Suppressor macrophage (primary cell): ENCODE data around the gene LRRC45.

Experiments used
- DNase-seq, 4 experiments: peaks; one replicate each; pipeline ENCODE4 v3.0.0-alpha.2; 2020 to 2022

Gene LRRC45

DNA sequence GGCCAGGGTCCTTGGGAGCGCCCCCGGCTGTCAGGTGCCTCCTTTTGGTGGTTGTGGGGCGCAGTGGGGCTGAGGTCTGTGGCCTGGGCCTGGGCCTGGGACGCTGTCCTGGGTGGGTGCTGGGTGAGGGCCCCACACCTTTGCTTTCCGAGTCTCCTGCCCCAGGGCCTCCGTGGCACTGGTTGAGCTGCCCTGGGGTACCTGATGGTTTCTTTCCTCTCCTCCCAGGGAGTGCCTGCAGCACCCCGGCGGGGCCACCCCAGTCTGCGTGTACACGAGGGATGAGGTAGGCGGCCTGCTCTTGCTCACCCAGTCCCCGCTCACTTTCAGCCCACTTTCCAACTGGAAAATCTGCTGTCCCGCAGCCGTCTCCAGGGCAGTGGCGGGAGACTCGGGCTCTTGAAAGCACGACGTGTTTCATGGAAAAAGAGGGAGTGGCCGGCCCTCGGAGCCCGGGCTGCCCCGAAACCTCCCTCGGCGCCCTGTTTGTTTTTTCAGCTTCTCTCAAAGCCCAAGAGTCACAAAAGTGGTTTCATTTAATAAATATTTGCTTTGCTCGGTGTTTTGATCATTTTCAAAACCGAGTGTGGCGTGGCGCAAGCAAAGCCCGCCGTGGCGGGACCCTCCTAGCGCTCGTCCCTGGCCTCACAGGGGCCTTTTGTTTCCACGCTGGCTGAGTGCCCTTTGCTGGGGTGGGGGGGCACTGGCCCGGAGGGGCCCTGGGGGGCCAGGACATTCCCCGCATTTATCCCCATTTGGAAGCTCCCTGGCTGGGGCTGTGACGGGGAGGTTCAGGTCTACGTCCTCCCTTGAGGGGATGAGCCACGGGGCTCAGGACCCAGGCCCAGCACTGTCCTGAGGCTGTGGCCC is 28.3 kb upstream of the LRRC45 start:
- DNase-seq, result no peak

DNA sequence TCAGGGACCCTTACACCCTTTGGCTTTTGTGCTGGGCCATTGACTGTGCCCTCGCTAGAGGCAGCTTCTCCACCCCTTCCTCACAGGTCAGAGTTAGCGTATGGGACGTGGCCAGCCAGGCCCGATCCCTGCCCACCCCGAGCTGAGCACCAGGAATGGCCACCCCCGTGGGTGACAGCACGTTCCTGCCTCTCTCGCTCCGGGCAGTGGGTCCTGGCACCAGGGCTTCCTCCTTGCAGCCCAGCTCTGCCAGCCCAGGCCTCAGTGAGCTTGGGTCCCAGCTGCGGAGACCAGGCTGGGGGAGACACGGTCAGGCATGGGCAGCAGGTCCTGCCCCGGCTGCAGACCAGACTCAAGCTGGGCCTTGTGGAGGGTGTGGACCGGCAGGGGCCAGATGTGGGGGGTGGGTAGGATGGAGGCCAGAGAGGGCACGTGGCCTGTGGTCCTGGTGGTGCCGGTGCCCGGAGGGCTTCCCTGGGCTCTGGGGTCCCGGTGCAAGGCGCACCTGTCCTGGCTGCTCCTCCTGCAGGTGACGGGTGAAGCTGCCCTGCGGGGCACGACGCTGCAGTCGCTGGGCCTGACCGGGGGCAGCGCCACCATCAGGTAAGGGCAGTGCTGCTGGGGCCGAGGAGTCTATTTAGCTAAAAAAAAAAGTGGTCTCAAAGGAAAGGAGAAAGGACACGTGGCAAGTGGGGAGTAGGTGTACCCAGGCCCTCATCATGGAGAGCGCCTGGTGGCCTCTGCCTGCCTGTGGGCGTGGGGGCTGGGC is 27.5 kb upstream of the LRRC45 start:
- DNase-seq, result no peak

DNA sequence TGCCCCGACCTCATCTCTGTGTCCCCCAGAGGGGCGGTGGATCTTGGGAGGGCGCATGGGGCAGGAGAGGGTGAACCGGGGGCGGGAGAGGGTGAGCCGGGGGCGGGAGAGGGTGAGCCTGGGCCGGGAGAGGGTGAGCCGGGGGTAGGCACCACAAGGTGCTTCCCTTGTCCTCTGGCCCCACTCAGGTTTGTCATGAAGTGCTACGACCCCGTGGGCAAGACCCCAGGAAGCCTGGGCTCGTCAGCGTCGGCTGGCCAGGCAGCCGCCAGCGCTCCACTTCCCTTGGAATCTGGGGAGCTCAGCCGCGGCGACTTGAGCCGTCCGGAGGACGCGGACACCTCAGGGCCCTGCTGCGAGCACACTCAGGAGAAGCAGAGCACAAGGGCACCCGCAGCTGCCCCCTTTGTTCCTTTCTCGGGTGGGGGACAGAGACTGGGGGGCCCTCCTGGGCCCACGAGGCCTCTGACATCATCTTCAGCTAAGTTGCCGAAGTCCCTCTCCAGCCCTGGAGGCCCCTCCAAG is 26.8 kb upstream of the LRRC45 start:
- DNase-seq, result no peak

DNA sequence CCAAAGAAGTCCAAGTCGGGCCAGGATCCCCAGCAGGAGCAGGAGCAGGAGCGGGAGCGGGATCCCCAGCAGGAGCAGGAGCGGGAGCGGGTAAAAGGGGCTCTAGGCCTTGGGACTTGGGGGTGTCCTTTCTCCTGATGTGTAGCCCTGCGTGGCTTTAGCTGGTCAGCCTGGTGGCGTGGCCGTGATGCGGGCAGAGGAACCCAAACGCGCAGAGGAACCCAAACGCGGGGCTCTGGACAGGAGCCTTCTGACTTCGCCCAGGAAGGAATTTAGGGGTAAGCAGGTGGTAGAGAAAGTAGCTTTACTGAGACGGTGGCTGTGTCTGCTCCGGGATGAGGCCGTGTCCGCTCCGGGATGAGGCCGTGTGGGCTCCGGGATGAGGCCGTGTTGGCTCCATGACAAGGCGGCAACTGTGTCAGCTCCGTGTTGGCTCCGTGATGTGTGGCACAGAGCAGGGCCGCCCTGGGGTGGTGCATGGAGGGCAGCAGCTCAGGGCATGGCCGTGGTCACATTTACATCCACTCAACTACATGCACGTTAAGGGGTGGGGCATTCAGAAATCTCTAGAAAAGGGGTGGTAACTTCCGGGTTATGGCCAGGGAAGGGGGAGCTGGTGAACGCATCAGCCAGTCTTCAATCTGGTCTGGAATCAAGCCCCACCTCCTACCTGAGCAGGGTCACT is 26.2 kb upstream of the LRRC45 start:
- DNase-seq, result no peak

DNA sequence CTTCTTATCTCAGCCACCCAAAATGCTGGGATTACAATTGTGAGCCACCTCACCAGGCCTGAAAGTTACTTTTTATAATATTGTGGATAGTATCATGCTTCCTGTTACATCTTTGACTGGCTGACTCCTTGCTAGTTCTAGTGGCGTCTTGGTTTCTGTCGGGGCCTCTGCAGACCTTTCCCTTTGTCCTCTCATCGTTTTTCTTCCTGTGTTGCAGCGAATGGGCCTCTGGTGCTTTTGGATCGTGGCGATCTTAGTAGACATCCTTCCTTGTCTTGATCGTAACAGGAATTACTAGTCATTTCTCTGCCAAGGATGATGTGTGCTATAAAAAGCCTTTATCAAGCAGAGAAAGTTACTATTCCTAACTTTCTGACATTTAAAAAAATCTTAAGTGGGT is 24.9 kb upstream of the LRRC45 start:
- no peak for DNase-seq

DNA sequence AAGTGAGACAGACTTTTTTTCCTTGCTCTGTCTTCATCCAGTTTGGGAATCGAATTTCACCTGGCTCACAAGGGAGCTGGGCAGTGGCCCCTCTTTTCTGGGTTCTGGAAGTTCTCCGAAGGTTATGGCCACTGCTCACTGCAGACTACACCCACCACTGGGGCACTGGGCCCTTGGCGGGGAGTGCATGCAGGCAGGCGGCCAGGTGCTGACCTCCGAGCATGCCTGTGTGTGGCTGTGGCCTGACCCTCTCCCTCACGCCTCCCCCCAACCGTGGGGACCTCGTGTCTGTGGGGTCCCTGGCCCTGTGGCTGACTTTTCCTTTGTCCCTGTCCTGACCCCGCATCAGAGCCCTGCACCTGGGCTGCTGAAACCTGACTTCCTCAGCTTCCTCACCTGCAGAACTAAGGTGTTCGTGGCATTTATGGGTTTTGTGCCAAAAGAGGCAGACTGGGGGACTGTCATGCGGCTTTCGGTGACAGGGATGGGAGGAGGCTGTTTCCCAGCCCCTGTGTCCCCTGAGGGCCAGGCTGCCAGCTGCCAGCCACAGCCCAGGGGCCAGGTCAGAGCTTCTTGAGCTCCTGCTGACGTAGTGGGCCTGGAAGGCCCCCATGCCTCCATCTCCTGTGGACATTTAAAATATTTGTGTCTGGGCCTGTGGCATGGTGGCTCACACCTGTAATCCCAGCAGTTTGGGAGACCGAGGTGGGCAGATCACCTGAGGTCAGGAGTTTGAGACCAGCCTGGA is 24.2 kb upstream of the LRRC45 start:
- DNase-seq, result no peak

DNA sequence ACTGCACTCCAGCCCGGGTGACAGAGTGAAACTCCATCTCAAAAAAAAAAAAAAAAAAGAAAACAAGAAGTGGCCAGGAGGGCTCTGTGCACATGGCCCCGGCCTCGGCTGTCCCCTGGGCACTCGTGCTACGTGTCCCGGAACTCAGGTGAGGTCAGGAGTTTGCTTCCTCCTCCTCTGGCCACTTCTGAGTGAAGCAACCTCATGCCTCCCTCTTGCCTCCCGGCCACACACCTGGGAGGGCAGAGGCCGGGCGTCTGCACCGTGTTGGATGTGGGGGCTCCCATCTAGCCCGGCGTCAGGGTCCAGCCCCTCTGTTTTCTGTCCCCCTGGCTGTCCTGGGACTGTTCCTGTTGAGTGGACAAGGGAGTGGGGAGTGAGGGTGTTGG is 23.5 kb upstream of the LRRC45 start:
- DNase-seq, result no peak

DNA sequence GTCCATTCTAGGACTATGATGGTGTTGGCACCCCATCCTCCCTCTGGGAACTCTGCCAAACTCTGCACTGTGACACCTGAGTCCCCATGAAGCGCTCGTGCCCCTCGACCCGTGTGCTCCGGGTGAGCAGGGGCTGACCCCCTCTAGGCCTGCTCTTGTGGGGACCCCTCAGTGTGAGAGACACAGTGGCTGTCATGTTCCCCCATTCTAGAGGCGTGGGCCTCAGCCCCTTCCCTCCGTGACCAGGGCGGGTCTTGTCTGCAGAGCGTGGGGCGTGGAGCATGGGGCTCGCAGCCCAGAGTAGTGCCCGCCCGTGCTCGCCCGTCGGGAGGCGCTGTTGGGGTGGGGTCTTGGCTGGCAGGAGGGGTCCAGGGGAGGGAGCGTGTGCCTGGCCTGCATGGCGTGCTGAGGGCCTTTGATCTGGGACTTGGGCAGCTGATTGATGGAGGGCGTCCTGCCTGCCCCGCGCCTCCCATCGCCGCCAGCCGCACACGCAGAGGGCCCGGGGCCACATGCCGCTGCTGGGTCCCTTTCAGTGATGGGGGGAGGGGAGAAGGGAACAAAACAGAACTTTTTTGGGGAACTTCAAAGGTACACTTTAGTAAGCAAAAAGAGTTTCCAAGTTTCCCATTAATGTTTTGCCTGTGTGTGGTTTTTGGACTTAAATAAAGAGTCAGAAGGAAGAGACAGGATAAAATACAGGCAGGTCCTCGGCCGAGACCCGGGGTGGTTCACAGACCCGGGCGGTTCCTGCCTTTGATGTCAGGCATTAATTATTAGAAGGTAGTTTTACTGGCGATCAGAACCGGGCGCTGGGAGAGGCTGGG is 22.9 kb upstream of the LRRC45 start:
- DNase-seq, result no peak

DNA sequence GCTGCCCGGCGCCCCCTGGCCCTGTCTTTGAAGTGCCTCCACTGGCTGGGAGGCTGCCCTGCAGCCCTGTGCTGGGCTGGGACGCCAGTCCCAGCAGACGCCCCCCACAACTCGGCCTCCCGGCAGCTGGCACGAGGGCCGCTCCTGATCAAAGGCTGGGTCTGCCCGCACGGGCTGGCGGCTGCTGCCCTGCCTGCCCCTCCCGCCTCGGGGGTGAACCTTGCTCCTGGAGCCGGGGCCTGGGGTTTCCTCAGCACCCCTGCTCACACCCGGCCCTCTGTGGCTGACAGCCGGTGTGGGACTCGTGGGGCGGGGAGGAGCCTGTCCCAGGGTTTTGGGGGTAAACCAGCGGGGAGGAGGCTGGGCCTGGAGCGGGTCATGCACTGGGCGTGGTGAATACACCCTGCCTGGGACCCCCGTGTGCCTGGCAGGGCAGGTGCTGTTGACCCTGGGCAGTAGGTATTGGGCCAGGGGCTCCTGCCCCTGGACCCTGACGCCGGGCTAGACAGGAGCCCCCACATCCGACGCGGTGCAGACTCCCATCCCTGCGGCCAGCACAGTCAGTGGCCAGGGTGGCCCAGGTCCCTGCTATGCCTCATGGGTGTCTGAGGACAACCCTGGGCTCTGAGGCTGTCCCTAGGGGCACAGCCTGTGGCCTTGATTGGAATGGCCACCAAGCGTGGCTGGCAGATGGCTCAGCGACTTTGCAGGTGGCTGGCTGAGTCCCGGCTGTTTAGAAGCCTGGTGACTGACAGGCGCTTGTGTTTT is 22.1 kb upstream of the LRRC45 start:
- no peak for DNase-seq

DNA sequence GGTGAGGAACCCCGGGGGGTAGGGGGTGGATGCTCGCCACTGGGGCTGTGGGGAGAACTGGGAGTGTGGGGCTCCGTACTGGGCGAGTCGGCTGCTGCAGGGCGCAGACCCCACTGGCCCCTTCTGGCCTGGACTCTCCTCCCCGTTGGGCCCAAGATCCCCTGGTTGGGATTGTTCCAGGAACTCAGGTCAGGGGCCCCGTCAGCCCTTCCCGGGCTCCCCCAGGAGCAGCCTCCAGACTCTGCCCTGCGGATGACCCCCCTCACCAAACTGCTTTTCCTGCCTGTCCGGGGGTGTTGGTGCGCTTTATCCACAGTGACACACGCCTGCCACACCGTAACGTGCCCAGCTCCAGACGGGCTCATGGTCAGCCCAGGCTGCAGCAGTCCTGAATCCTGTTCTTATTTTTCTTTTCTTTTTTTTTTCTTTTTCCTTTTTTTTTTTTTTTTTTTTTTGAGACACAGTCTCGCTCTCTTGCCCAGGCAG is 21.5 kb upstream of the LRRC45 start:
- no peak for DNase-seq

DNA sequence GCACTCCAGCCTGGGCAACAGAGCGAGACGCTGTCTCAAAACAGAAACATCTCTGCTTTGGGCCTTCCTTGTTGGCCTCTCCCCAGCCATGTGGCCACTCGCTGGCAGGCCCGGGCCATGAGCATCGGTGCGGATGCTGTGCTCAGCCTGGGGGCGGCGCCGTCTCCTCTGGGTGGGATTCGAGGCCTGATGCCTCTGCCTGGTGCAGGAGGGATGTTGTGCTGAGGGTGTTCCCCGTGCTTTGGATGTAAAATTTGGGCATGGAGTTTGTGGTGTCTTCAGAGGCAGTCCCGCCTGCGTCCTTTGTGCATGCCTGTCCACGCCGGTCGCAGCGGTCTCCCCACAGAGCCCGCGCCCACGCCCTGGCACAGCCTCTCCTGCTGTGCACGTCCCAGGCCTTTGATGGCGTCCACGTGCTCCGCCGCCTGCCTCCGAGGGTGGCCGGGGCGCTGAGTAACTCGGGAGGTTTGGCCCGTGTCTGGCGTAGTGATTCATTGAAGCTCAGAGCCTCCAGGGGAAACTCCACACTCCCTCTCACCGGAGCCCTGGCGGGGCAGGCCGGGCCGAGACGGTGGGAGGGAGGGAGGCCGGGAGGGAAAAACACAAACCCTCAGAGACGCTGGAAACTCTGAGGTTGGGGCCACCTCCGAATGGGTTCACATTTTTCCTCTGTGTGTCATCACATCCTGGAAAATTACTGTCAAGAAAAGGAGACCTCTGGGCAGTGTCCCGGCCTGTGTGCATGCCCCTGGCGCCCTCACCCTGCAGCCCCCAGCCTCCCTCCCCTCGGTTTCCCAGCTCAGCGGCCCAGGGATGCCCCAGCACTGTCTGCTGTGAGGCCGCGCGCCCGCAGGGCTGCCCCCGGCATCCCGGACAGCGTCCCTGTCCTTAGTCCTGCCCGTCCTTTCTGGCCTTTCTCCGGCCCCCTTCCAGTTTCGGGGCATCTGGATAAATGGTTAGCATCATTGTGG is 19.4 kb upstream of the LRRC45 start:
- no peak for DNase-seq

DNA sequence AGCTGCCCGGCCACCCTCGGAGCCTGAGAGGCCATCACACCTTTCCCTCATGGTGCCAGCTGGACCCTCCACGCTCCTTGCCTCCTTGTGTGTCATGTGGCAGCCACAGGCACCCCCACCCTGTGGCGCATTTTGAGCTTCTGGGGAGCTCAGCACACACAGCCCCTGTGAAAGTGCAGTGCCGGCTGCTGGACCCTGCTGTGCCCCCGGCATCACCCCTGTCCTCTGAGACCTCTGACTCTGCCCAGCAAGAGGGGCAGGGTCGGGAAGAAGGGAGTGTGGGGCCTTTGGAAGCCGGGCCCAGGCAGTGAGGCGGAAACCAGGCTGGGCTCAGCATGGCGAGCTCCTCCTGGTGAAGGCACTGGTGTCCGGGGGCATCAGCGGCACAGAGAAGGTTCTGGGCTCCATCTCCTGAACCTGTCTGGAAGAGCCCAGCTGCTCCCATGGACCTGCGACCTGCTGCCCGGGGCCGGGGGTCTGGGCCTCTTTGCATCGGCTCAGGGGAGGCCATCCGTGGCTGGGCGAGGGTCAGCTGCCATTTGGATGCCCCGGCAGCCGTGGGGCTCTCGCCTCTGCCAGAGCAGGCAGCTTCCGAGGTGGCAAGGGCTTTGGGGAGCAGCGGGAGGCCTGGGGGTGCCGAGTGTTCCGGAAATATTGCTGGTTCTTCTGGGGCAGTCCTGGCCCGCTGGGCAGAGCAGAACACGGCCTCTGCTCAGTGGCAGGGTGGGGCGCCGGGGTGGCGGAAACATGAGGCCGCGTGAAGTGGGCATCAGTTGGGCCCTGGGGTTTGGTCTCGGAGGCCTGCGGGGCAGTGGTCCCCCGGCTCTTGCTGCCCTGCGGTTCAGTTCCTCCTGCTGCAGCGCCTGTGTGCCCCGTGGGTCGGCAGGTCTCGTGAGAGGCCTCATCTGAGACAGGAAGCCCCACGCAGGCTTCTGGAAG is 18.3 kb upstream of the LRRC45 start:
- DNase-seq, result no peak

DNA sequence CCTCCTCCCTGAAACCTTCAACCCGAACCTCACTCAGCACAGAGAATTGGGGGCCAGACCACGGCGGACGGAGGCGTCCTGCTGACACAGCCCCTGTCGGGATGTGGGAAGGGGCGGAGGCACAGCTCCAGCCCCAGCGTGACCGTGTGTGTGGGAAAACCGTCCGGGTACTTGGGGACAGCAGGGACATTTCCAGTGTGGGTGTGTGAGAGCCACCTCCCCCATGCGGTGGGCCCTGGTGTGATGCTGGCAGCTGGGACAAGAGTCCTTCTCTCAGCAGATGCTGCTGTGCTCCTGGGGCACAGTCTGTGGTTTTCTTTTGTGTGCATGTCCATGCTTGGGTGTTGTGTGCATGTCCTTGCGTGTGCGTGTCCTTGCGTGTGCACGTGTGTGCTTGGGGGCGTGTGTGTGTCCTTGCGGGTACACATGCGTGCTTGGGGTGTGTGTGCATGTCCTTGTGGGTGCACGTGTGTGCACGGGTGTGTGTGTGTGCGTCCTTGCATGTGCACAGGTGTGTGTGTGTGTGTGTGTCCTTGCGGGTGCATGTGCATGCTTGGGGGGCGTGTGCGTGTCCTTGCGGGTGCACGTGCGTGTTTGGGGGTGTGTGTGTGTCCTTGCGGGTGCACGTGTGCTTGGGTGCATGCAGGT is 17.3 kb upstream of the LRRC45 start:
- DNase-seq, result no peak

DNA sequence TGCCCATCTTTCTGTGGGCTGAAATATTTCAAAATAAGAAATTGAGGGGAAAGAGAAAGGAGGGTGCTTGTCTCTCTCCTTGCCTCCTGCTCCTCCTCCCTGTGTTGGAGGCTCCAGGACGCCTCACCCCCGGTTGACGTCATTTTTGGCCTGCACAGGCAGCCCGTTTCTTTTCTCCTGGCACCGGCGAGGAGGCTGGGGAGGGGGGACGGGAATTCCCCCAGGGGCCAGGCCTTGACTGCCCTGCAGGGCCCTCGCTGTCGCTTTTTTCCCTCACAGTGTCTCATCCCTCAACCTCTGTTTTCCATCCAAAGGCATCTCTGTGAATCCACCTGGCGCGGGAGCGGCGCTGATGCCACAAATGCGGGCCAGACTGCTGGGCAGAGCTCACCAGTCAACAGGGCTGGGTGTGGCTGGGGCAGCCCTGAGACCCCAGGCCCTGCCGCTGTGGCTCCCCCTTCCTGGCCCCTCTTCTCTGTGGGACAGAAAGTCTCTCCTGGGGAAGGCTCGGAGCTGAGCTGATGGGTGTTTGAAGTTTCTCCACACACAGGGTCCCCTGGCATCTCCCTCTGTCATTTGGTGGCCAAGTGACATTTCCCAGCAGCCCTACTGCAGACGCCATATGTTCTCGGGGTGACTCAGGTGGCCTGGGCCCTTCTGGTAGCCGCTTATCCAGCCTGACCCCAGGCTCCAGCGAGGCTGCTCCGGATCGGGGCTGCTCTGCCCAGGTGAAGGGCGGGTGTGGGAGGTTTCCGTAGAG is 16.5 kb upstream of the LRRC45 start:
- no peak for DNase-seq

DNA sequence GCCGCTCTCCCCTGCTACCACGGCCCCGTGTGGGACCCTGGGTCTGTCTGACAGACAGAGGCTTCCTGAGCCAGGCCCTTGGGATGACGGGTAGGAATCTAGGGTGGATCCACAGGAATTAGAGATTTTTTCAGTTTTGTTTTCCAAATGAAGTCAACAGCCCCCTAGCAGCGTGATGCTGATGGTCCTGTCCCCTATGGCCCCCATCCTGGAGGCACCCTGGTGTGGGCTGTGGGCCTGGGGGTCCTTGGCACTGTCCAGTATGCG is 15.9 kb upstream of the LRRC45 start:
- DNase-seq, result no peak

DNA sequence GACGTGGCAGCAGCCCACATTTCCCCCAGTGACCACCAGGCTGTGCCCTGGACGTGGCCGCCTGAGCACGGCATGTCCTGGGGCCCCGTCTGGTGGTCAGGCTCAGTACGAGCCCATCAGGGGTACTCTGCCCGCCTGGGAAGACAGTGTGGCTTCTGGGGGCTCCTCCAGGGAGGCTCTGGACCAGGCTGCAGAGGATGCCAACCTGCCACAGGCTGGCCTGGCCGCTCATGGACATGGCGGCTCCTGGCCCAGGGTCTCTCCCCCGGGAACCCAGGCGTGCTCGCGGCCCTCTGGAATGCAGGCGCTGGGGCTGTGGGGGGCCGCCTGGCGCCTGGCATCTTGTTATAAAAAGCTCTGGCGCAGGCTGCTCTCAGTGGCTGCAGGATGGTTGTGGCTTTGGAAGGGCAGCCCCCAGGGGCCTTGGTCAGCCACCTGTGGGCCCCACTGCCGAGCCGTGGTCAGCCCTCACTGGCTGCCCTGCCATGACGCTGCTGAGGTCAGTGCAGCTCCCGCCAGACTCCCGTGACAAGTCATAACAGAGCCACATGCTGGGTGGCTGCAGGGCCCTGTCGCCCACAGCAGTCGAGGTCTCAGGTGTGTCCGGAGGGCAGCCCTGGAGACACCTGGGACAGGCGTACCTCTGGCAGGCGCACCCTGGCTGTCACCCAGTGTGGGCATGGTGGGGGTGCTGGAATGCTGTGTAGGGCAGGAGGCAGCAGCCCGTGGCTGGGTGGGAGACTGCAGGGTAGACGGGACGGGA is 15.4 kb upstream of the LRRC45 start:
- DNase-seq, result no peak
